ENCODE measurements around the gene SRPRB.

SRPRB gene

DNA sequence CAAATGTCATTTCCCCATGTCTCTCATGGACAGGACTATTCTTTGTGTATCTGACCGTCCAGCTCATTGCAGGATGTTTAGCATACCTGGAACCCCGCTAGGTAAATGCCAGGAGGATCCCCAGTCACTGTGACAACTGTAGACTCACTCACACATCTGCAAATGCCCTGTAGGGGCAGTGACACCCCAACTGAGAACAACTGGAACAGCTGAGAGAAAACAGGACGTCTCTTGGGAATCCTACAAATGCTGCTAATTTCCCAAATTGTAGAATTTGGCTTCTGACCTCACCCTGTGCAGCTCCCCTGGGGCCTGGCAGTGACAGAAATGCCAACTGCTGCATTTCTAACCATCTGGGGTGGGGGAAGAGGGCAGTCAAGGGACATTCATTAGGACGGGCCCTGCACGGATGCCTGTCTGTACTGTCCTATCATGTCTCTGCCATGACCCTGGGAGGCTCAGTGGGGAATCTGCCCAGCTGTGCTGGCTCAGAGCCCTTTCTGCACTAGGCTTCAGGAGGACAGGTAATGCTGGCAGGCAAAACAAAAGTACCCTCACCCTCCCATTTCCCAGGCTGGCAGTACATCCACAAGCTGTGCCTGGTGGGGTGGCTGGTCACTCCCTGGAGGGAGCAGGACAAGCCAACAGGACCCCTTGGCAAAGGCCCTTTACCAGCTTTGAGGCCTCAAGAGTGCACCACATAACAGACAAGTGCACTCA, 59.7 kb downstream of the SRPRB start:
- no peak for DNase-seq (ENCODE audit: low read depth in 2 of 2)

DNA sequence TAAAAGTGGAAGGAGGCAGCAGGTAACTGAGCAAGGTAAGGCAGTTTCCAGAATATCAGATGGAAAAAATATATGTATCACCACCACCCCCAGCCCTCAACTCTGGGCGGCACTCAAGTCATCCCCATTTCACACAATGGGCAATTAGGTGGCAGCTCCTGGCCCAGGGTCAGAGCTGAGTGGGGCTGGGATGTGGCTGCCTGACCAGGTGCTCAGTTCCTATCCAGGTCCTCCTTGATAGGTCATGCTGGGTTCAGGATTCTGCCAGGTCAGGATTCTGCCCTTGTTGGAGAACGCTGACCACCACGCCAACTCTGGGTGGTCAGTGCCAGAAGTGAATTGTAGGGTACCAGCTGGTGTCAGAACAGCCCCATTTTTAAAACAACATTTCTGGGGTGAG, 60.5 kb downstream of the SRPRB start:
- no peak for DNase-seq (ENCODE audit: low read depth in 2 of 2)

DNA sequence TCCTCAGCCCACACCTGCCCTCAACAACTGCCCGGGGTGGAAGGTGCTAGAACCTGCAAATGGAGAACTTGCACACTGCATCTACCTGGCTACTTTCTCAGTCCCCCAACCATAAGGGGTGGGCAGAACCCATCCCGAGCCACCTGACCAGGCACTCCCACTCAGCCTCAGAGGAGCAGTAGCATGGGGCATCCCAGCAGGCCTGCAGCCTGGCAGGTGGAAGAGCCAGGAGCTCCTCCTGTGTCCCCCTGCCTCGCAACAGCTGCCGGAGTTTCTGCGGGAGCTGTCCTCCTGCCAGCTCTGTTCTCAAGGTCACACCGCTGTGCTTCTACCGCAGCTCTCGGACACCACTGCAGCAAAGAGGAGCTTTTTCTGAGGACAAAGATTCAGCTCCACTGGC, 62.6 kb downstream of the SRPRB start:
- DNase-seq (ENCODE audit: low read depth in 2 of 2) = no peak

DNA sequence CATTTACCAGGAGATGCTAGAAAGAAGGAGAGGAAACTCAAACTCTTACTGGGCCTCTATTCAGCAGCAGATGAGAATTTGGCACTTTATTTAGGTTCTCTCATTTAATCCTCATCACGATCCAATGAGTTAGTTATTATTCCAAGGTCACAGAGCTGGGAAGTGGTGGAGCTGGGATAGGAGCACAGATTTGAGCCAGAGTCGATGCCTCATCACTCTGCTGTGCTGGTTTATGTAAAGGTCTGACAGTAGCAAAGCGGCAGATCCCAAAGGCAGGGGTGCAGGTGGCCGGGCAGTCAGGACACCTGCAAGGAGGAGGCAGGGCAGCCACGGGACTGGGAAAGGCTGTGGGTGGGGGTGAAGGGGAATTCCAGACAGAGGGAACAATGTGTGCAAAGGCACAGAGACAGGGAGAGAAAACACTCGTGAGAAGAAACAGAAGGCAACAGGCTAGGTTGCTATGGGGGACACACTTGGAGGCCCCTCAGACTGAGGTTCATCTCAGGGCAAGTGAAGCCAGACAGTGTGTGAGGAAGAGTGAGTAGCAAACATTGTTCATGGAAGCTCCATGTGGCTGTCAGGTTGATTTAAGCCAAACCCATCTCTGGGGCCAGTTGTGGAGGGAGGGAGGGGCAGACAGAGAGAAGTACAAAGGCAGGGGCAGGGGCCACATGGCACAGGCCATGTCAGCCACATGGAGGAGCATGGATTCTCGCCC, 63.3 kb downstream of the SRPRB start:
- DNase-seq (ENCODE audit: low read depth in 2 of 2) = no peak

DNA sequence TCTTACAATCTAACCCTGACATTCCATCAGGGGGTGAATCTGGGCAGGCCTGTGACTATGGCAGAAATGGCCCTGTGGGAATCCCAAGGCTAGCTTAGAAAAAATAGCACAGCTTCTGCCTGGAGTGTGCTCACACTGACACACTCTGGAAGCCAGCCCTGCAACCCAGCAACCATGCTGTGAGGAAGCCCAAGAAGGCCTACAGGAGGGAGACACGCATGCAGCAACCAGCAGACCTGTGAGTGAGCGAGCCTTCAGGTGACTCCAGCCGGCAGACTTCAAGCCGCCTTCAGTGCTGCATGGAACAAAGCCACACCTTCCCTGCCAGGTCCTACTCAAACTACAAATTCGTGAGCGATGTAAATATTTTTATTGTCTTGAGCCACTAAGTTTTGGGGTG, 64.0 kb downstream of the SRPRB start:
- DNase-seq (ENCODE audit: low read depth in 2 of 2) = no peak

DNA sequence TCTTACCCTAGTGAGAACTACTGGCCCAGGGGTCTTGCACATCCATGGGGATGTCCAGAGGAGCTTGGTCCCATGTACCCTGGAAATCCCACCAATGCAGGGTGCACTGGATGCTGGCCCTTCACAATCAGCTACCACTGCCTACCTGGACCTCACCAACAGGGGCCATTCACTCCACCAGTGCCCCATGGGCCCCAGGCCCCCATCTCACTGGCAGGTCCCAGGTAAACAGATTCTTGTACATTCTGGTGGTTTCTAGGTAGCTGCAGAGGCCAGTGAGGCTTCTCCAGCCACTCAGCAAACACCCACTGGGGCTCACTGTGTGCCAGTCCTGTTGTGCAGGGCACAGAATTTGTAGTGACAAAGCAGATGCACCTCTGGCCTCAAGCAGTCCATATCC, 65.2 kb downstream of the SRPRB start:
- no peak for DNase-seq (ENCODE audit: low read depth in 2 of 2)
